Subcutaneous adipose tissue (tissue), 4 donors: ENCODE results near the gene CYB5R3. TPM values are rescaled to one million over a fixed set of nuclear protein-coding genes. Genes with fewer than 3 reads are reported as not detected.

Source experiments
- CTCF ChIP-seq: fragments of 450-650 bp; IDR thresholded peaks from one replicate; pipeline ENCODE4 v1.5.1; 2016; ENCODE audit warnings: low read depth, mild to moderate bottlenecking, control low read depth, antibody characterized with exemption, moderate library complexity
- total RNA-seq, 4 donors: library from RNA; depleted of rRNA; stranded (reverse); fragments of >200 nt; gene quantifications; one replicate each; pipeline ENCODE4 v1.1.0, GENCODE V29; 2016

Gene CYB5R3
- total RNA-seq, 4 donors from 2014 or later: 131 to 381 (median 222) TPM

DNA sequence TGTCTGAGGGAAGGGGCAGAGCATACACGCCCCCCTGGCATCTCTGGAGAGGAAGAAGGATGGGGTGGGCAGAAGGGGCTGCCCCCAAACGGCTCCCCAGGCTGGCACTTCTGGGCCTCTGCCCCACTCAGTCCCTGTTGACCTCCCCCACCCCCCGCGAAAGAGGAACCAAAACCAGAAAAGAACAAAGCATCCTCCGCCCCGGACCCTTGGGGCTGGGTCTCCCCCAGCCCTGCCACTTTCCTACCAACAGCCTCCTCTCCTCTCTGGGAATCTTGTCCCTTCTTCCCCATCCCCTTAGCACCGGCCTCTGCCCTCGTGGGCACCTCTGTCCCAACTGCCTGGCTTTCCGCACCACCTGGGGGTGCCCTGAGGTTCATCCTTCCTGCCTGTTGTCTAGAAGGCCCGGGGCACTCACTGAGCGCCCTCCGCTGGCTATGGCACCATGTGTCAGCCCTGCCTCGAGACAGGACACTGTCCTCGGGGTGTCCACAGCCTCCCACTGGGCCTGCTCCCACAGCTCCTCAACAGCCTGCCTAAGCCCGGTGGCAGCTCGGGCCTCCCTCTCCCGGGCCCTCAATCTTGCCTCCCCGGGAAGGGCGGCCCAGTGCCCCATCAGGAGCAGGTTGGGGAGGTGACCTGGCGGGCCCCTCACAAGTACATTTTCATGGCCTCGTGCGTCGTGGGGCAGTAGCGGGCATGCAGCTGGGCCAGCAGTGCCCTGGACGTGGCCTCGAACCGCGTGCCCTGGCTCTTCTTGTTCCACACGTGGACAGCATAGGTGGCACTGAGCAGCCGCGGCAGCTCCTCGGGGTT, 43.3 kb upstream of the CYB5R3 start:
- TF ChIP-seq CTCF: no peak

GRCh38 chr22:42691440-42691839, 42.2 kb upstream of the CYB5R3 start:
- no peak for TF ChIP-seq CTCF

- no peak for TF ChIP-seq CTCF
Measured at GRCh38 chr22:42688241-42689211, 39.3 kb upstream of the CYB5R3 start.

DNA sequence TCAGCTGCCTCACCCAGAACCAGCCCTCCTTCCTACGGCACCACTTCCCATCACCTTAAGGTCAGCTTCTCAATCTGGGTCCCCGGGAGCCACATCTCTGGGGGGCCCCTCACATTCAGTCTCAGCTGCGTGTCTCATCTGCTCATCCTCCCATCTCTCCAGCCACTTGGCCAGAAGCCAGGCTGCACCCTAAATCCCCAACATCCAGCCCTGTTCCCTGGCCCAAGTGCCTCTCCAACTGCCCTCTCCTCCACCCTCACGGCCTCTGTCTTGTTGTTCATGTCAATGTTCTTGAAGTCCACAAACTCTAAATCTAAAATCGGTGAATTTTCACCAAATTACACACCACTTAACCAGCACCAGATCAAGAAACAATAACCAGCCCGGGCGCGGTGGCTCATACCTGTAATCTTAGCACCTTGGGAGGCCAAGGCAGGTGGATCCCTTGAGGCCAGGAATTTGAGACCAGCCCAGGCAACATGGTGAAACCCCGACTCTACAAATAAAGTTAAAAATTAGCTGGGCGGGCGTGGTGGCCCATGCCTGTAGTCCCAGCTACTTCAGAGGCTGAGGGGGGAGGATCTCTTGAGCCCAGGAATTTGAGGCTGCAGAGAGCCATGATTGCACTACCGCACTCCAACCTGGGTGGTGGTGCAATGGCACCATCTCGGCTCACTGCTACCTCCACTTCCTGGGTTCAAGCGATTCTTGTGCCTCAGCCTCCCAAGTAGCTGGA, 37.7 kb upstream of the CYB5R3 start:
- no peak for TF ChIP-seq CTCF

DNA sequence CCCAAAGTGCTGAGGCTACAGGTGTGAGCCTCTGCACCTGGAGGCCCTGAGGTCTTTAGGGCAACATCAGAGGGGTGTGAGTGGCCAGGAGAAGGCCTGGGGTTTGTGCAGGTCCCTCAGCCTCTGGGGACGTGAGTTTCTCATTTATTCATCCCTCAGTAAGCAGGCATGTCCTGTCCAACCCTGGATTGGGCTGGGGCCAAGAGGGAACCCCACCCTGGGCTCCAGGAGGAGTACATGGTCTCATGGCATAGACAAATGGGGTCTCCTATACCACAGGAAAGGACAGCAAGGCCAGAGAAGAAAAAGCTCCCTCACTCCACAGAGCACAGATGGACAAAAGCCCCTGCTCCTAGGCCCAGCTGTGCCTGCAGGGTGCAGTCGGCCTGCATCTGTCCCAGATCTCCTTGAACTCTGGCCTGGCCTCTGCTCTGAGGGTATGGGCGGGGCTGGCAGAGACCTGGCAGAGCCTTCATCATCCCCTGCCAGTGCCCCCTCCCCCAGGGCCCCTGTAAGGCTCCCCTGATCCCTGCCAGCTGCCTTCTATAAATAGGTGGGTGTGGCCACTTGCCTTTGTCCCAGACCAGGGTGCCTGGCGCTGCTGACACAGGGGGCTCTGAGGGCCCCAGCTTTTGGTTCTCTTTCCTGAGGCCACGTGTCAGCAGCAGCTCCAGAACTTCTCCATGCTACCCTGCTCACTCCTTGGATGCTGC, 36.9 kb upstream of the CYB5R3 start:
- TF ChIP-seq CTCF: no peak

GRCh38 chr22:42684462-42685195, 35.4 kb upstream of the CYB5R3 start:
- TF ChIP-seq CTCF: no peak
